SK-N-MC (cell line): ENCODE measurements around the gene UROD.

Experiments
- DNase-seq: peaks from one replicate; pipeline ENCODE4 v3.0.0-alpha.2; 2011; ENCODE audit warnings: low read depth, low spot score
- H3K27ac ChIP-seq: fragments of 200-600 bp; sonication (generic); 2 replicates; pipeline ENCODE4 v1.5.1; 2016; ENCODE audit warnings: mixed run types
- H3K36me3 ChIP-seq: fragments of 200-600 bp; sonication (generic); 2 replicates; pipeline ENCODE4 v1.6.1; 2017; ENCODE audit warnings: antibody characterized with exemption, low read length, mixed read lengths; ENCODE audit not compliant: insufficient read depth
- H3K4me3 ChIP-seq: fragments of 200-600 bp; sonication (generic); 2 replicates; pipeline ENCODE4 v1.5.1; 2016
- H3K9ac ChIP-seq: fragments of 200-600 bp; sonication (generic); 2 replicates; pipeline ENCODE4 v1.8.0; 2017; ENCODE audit warnings: mixed run types, mixed read lengths; ENCODE audit not compliant: insufficient read length
- H3K9me3 ChIP-seq: fragments of 200-600 bp; sonication (generic); 2 replicates; pipeline ENCODE4 v1.6.1; 2017; ENCODE audit warnings: low read depth, mild to moderate bottlenecking, antibody characterized with exemption, low read length, moderate library complexity, mixed read lengths
- EZH2 ChIP-seq: fragments of 200-600 bp; sonication (generic); IDR thresholded peaks from one replicate; pipeline ENCODE4 v1.6.1; 2017; ENCODE audit warnings: antibody characterized with exemption
- FOXP2 ChIP-seq: optimal IDR thresholded peaks from 2 replicates; pipeline ENCODE3; 2011; ENCODE audit warnings: mild to moderate bottlenecking, moderate library complexity; ENCODE audit not compliant: insufficient read depth; ENCODE audit errors: extremely low read length, control extremely low read depth
- POLR2AphosphoS5 ChIP-seq: IDR thresholded peaks from 2 replicates; pipeline ENCODE4 v1.6.1; 2012; ENCODE audit warnings: mild to moderate bottlenecking, low read depth, low read length, borderline replicate concordance

Gene UROD

DNA sequence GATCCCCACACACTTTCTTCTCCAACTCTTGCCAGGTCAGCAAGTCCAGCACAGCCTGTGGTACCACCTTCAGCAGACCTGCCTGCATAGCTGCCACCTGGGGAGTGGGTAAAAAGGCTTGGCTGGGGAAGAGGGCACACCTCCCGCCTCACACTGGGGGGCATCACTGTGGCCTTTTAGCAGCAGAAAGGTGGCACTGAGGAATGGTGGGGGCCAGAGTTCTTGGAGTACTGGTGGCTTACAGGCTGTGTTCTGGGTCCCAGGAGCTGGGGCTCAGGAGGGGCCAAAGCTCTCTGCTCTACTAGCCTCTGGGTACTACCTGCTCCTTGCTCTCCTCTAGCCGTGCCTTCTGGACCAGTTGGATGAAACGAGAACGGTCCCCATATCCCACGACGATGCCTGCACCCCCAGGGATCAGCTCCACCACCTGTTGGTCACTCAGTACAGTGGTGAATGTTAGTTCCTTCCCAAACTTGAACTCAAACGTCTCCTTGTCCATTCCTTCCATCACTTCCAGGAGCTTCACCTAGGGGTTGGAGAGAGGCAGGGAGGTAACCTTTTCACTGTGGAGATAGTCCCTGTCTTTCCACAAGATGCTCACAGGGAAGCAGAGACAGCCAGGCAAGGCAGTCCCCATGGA, 7.7 kb upstream of the UROD start:
- TF ChIP-seq EZH2 (no peak), POLR2AphosphoS5 (no peak), FOXP2 (no peak)
- Histone ChIP-seq H3K9me3 (no peaks in the 10 kb centered on the region), H3K27ac (no peak overlapping the region), H3K36me3 (peaks cover 20% of the 10 kb centered on the region; the same call in 1 of the 2 replicates), H3K4me3 (no peak overlapping the region), H3K9ac (no peak overlapping the region)
- no peak for DNase-seq

GRCh38 chr1:45005761-45006160, 6.3 kb upstream of the UROD start:
- Histone ChIP-seq H3K9ac (no peak overlapping the region), H3K9me3 (no peaks in the 10 kb centered on the region), H3K4me3 (no peak overlapping the region), H3K27ac (no peak overlapping the region), H3K36me3 (peaks cover 20% of the 10 kb centered on the region; the same call in 1 of the 2 replicates)
- no peak for TF ChIP-seq POLR2AphosphoS5
- TF ChIP-seq FOXP2, result no peak
- no peak for TF ChIP-seq EZH2
- DNase-seq, result no peak

DNA sequence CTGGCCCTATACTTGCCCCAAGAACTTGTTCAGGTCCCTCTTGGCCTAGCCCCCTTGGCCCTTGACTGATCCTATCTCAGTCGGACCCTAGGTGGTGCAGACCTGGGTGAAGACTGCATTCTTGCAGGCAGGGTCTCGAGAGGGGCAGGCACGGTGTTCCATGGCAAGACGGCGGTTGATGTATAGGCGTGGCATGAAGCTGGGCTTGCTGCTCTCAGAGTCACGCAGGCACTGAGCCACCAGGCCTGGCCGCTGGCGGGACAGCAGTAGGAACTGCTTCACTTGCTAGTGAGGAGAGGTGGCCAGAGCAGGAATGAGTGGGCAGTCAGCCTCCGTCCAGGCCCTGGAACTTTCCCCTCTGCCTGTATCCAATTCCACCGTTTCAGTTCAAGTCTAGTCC, 4.7 kb upstream of the UROD start:
- TF ChIP-seq POLR2AphosphoS5 (no peak), FOXP2 (no peak), EZH2 (no peak)
- Histone ChIP-seq H3K27ac (no peak overlapping the region), H3K9ac (no peak overlapping the region), H3K9me3 (no peaks in the 10 kb centered on the region), H3K4me3 (no peak overlapping the region), H3K36me3 (peaks cover 20% of the 10 kb centered on the region; the same call in 1 of the 2 replicates)
- DNase-seq, result no peak

DNA sequence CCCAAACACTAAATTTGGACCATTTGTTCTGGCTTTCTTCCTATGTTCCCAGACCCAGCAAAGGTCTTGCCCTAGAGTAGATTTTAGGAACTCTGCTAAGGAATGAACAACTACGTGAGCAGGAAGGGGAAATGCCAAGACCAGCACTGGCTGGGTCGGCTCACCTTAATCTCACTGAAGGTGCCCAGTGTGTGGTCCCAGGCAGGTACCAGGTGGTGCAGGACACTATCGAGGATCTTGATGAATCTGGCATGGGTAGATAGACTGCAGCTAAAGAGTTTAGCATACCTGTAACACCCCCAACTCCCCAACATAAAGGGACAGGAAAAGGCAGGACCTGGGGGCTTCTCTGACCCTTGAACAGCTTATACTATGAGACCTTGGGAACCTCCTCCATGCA, 4.0 kb upstream of the UROD start:
- Histone ChIP-seq H3K27ac (no peak overlapping the region), H3K9me3 (no peaks in the 10 kb centered on the region), H3K4me3 (no peak overlapping the region), H3K36me3 (peaks cover 20% of the 10 kb centered on the region; the same call in 1 of the 2 replicates), H3K9ac (no peak overlapping the region)
- no peak for TF ChIP-seq FOXP2
- no peak for TF ChIP-seq POLR2AphosphoS5
- TF ChIP-seq EZH2, result no peak
- no peak for DNase-seq

DNA sequence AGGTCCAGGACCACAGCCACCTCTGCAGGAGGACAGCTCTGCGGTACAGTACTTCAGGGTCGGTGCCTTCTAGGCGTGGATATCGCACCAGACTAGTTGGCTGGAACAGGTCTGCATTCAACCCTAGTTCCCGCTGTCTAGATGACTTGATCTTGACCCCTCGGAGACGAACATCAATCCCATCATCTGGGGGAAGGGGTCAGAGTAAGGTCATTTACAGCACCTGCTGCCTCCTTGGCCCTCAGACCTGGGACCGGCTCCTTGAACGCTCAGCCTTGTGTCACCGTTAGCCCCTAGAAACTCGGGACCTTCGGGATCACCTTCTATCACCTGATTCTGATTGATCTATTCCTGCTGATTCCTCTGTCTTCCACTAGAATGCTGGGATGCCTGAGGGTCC, 3.5 kb upstream of the UROD start:
- Histone ChIP-seq H3K4me3 (no peak overlapping the region), H3K9me3 (no peaks in the 10 kb centered on the region), H3K9ac (no peak overlapping the region), H3K36me3 (peaks cover 20% of the 10 kb centered on the region; the same call in 1 of the 2 replicates), H3K27ac (no peak overlapping the region)
- TF ChIP-seq POLR2AphosphoS5 (no peak), EZH2 (no peak), FOXP2 (no peak)
- no peak for DNase-seq

GRCh38 chr1:45009296-45009865, 2.7 kb upstream of the UROD start:
- Histone ChIP-seq H3K9ac (no peak overlapping the region), H3K9me3 (no peaks in the 10 kb centered on the region), H3K4me3 (no peak overlapping the region), H3K36me3 (peaks cover 16% of the 10 kb centered on the region; the same call in 1 of the 2 replicates), H3K27ac (no peak overlapping the region)
- no peak for TF ChIP-seq POLR2AphosphoS5
- TF ChIP-seq FOXP2, result no peak
- TF ChIP-seq EZH2, result no peak
- DNase-seq, result no peak

DNA sequence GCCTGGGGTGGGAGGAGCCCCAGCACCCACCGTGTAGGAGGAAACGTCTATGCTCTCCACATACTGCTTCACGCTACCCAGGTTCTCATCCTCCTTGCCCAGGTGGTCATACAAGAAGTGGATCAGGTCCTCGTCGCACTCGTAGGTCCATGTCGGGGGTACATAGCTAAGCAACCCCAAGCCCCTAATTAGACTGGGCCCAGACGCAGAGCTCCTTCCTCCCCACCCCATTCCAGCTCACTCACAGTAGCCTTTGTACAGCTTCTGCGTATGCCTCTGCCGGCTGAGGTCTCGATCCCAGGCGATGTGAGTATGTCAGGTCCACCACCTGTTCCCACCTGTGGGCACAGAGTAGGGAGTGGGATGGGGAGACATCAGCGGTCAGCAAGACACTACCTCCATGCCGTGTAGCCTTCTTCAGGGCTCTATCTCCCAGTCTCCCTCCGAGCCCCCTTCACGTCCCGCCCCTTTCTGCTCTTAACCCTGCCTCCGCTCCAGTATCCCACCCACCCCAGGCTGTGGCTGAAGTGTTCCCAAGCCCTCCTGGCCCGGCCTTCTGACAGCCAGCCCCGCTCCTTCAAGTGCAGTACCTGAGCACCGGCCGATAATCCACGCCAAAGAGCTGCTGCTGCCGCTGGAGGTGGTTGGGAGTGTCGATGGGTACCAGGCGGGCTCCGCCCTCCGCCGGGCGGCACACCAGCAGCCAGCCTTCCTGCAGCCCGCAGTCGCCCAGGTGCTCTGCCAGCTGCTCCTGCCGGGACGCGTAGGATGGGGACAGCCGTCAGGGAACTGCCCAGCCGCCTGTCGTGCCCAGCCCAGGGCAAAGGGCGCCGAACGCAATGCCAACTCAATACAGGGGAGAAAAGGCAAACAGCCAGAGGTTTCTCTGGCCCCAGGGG, 1.8 kb upstream of the UROD start:
- DNase-seq, result no peak
- Histone ChIP-seq H3K27ac (no peak overlapping the region), H3K4me3 (peak overlapping the region; percentile 97), H3K9ac (peak overlapping the region; percentile 61), H3K9me3 (no peaks in the 10 kb centered on the region), H3K36me3 (peaks cover 11% of the 10 kb centered on the region; the same call in 1 of the 2 replicates)
- TF ChIP-seq FOXP2 (no peak), EZH2 (no peak), POLR2AphosphoS5 (no peak)

- Histone ChIP-seq H3K9ac (peak within 1 kb of the TSS; percentile 90), H3K4me3 (peak within 1 kb of the TSS; percentile 97), H3K36me3 (peaks cover 11% of the 10 kb centered on the region; the same call in 1 of the 2 replicates), H3K9me3 (no peaks in the 10 kb centered on the region), H3K27ac (no peak within 1 kb of the TSS; the same call in 1 of the 2 replicates)
- no peak for DNase-seq
- TF ChIP-seq POLR2AphosphoS5 (peak; percentile 59; the same call in 1 of the 2 replicates), EZH2 (no peak), FOXP2 (no peak)
Observed at GRCh38 chr1:45010855-45011811, 921 bp upstream of the UROD start, which contains the start of gene HECTD3. Gene HECTD3 (minus strand): TSS chr1:45011324. CDS start chr1:45011257, 67 bp downstream.
